Suprapubic skin (tissue), 4 donors: ENCODE data around the gene GMPPA. TPM values are rescaled to one million over a fixed set of nuclear protein-coding genes. Genes with fewer than 3 reads are reported as not detected.

ENCODE experiments used
- DNase-seq, 2 donors: peaks; one replicate each; pipeline ENCODE4 v3.0.0-alpha.2; 2019; ENCODE audit warnings: low spot score in 2 of 2
- H3K27ac ChIP-seq: fragments of 200-600 bp; sonication (generic); one replicate; pipeline ENCODE4 v1.5.1; 2019
- H3K27me3 ChIP-seq: fragments of 200-600 bp; sonication (generic); one replicate; pipeline ENCODE4 v1.5.1; 2019
- H3K36me3 ChIP-seq: fragments of 200-600 bp; sonication (generic); one replicate; pipeline ENCODE4 v1.5.1; 2019
- H3K4me1 ChIP-seq: fragments of 200-600 bp; sonication (generic); one replicate; pipeline ENCODE4 v1.5.1; 2019
- H3K4me3 ChIP-seq: fragments of 200-600 bp; sonication (generic); one replicate; pipeline ENCODE4 v1.5.1; 2019; ENCODE audit warnings: mild to moderate bottlenecking
- H3K9me3 ChIP-seq: fragments of 200-600 bp; sonication (generic); one replicate; pipeline ENCODE4 v1.5.1; 2019
- CTCF ChIP-seq, 2 donors: fragments of 200-600 bp in 1 of 2; fragments of 450-650 bp in 1 of 2; sonication (generic) in 1 of 2; IDR thresholded peaks; one replicate each; pipeline ENCODE4 v1.5.1; 2016 to 2019; ENCODE audit warnings: antibody characterized with exemption in 2 of 2, mild to moderate bottlenecking in 1 of 2, moderate library complexity in 1 of 2
- EP300 ChIP-seq: sonication (generic); formaldehyde crosslinking; IDR thresholded peaks from one replicate; pipeline ENCODE4 v1.6.1; 2017; ENCODE audit warnings: antibody characterized with exemption
- POLR2A ChIP-seq, 2 donors: fragments of 450-650 bp; IDR thresholded peaks; one replicate each; pipeline ENCODE4 v1.6.1; 2017; ENCODE audit warnings: antibody characterized with exemption in 2 of 2, mild to moderate bottlenecking in 2 of 2, moderate library complexity in 2 of 2
- POLR2AphosphoS5 ChIP-seq, 3 donors: sonication (generic); formaldehyde crosslinking; IDR thresholded peaks; one replicate each; pipeline ENCODE4 v1.6.1; 2017; ENCODE audit warnings: antibody characterized with exemption in 3 of 3
- WGBS: methylation state at CpG from one replicate; pipeline ENCODE4 v1.1.5; 2018; 5-methylcytosine and 5-hydroxymethylcytosine counted together
- total RNA-seq, 4 donors: library from RNA; depleted of rRNA; stranded (reverse); fragments of >200 nt; gene quantifications; one replicate each; pipeline ENCODE4 v1.1.0, GENCODE V29; 2016

Gene GMPPA
- total RNA-seq, 4 donors from 2014 or later: 18.3 to 31.3 (median 22.3) TPM

GRCh38 chr2:219488149-219488843, 10.4 kb upstream of the GMPPA start:
- no peak for DNase-seq
- H3K4me1 ChIP-seq: peaks cover 17% of the 10 kb centered on the region
- H3K4me3 ChIP-seq: no peak overlapping the region
- WGBS: 96% methylated on average over 10 of the region's 17 CpGs
- no peak for TF ChIP-seq POLR2AphosphoS5 (IDR thresholded peaks at IDR 0.05)
- TF ChIP-seq CTCF (IDR thresholded peaks at IDR 0.05): no peak
- TF ChIP-seq POLR2A (IDR thresholded peaks at IDR 0.05): no peak
- no peak for TF ChIP-seq EP300
- peaks cover 64% of the 10 kb centered on the region for H3K27me3 ChIP-seq
- H3K9me3 ChIP-seq: no peaks in the 10 kb centered on the region
- H3K36me3 ChIP-seq: no peaks in the 10 kb centered on the region
- no peak overlapping the region for H3K27ac ChIP-seq

- Histone ChIP-seq H3K9me3 (no peaks in the 10 kb centered on the region), H3K27me3 (peaks cover 60% of the 10 kb centered on the region), H3K36me3 (no peaks in the 10 kb centered on the region), H3K27ac (no peak overlapping the region), H3K4me1 (peaks cover 12% of the 10 kb centered on the region), H3K4me3 (no peak overlapping the region)
- 92% methylated on average over 12 of the region's 14 CpGs for WGBS
- TF ChIP-seq CTCF (IDR thresholded peaks at IDR 0.05) (no peak), POLR2A (IDR thresholded peaks at IDR 0.05) (no peak), POLR2AphosphoS5 (IDR thresholded peaks at IDR 0.05) (no peak), EP300 (no peak)
- no peak for DNase-seq
Measured at GRCh38 chr2:219488844-219489194, 9.9 kb upstream of the GMPPA start.

GRCh38 chr2:219489315-219489714, 9.4 kb upstream of the GMPPA start:
- Histone ChIP-seq H3K36me3 (no peaks in the 10 kb centered on the region), H3K4me1 (peaks cover 7% of the 10 kb centered on the region), H3K4me3 (no peak overlapping the region), H3K27me3 (peaks cover 60% of the 10 kb centered on the region), H3K9me3 (no peaks in the 10 kb centered on the region), H3K27ac (no peak overlapping the region)
- 100% methylated on average over 1 of the region's 9 CpGs for WGBS
- DNase-seq: no peak
- TF ChIP-seq POLR2AphosphoS5 (IDR thresholded peaks at IDR 0.05): no peak
- TF ChIP-seq POLR2A (IDR thresholded peaks at IDR 0.05): no peak
- no peak for TF ChIP-seq CTCF (IDR thresholded peaks at IDR 0.05)
- no peak for TF ChIP-seq EP300

DNA sequence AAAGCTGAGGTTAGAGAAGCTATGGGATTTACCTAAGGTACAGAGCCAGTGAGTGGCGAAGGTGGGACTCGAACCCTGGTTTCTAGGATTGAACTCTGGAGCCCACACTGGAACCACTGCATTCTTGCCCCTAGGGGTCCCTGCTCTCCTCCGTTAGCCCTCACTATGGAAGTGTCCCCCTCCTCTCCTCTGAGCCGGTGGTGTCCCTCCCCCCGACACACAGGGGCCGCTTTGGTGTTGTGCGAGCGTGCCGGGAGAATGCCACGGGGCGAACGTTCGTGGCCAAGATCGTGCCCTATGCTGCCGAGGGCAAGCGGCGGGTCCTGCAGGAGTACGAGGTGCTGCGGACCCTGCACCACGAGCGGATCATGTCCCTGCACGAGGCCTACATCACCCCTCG, 8.5 kb upstream of the GMPPA start:
- Histone ChIP-seq H3K9me3 (no peaks in the 10 kb centered on the region), H3K27ac (no peak overlapping the region), H3K27me3 (peaks cover 57% of the 10 kb centered on the region), H3K4me1 (no peaks in the 10 kb centered on the region), H3K4me3 (no peak overlapping the region), H3K36me3 (no peaks in the 10 kb centered on the region)
- 87% methylated on average over 23 of the region's 23 CpGs for WGBS
- no peak for TF ChIP-seq EP300
- no peak for TF ChIP-seq CTCF (IDR thresholded peaks at IDR 0.05)
- TF ChIP-seq POLR2AphosphoS5 (IDR thresholded peaks at IDR 0.05): no peak
- no peak for TF ChIP-seq POLR2A (IDR thresholded peaks at IDR 0.05)
- no peak for DNase-seq

DNA sequence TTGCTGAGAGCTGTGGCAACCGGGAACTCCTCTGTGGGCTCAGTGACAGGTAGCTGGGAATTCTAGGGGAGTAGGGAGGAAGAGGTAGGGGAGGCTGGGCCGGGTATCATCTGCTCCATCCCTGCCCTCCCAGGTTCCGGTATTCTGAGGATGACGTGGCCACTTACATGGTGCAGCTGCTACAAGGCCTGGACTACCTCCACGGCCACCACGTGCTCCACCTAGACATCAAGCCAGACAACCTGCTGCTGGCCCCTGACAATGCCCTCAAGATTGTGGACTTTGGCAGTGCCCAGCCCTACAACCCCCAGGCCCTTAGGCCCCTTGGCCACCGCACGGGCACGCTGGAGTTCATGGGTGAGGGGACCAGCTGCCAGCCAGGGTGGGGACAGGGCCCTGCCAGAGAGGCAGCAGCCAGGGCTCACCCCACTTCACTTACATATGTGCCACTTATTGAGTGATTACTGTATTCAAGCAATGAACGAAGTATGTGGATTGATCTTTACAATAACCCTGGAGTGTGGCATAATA, 8.0 kb upstream of the GMPPA start:
- Histone ChIP-seq H3K27me3 (peaks cover 56% of the 10 kb centered on the region), H3K4me3 (no peak overlapping the region), H3K4me1 (no peaks in the 10 kb centered on the region), H3K27ac (no peak overlapping the region), H3K9me3 (no peaks in the 10 kb centered on the region), H3K36me3 (no peaks in the 10 kb centered on the region)
- TF ChIP-seq POLR2AphosphoS5 (IDR thresholded peaks at IDR 0.05): no peak
- TF ChIP-seq CTCF (IDR thresholded peaks at IDR 0.05): no peak
- no peak for TF ChIP-seq EP300
- no peak for TF ChIP-seq POLR2A (IDR thresholded peaks at IDR 0.05)
- WGBS: 85% methylated on average over 8 of the region's 10 CpGs
- no peak for DNase-seq
